Measurements from ENCODE around the gene SAFB2. TPM values are rescaled to one million over a fixed set of nuclear protein-coding genes. Genes with fewer than 3 reads are reported as not detected.

Gene SAFB2
- 30.6 and 39.7 TPM in 2 replicates for total RNA-seq

- peak within 1 kb of the TSS; percentile 94 for H3K4me3 ChIP-seq (ENCODE audit: low read depth, low read length)
- DNase-seq (ENCODE audit: low read depth): peak; percentile 100
- TF ChIP-seq CTCF (IDR thresholded peaks at IDR 0.05; ENCODE audit: insufficient read depth, low read depth, low read length): no peak
Measured at GRCh38 chr19:5622465-5623396, at the start of gene SAFB2, which contains the start of gene SAFB. SAFB2 (minus strand) TSS chr19:5622776; CDS start chr19:5622715, 61 bp downstream. SAFB (plus strand) TSS chr19:5623083; CDS start chr19:5623206, 123 bp downstream.

- no peak for TF ChIP-seq CTCF (IDR thresholded peaks at IDR 0.05; ENCODE audit: insufficient read depth, low read depth, low read length)
- H3K4me3 ChIP-seq (ENCODE audit: low read depth, low read length): no peak overlapping the region
- no peak for DNase-seq (ENCODE audit: low read depth)
Measured at GRCh38 chr19:5671600-5671999, 49.0 kb upstream of the SAFB2 start.

GRCh38 chr19:5669212-5669611 lies 46.6 kb upstream of the SAFB2 start:
- TF ChIP-seq CTCF (IDR thresholded peaks at IDR 0.05; ENCODE audit: insufficient read depth, low read depth, low read length): no peak
- H3K4me3 ChIP-seq (ENCODE audit: low read depth, low read length): no peak overlapping the region
- DNase-seq (ENCODE audit: low read depth): no peak

- TF ChIP-seq CTCF (IDR thresholded peaks at IDR 0.05; ENCODE audit: insufficient read depth, low read depth, low read length): no peak
- H3K4me3 ChIP-seq (ENCODE audit: low read depth, low read length): no peak overlapping the region
- no peak for DNase-seq (ENCODE audit: low read depth)
Measured at GRCh38 chr19:5667751-5668271, 45.2 kb upstream of the SAFB2 start.

- no peak overlapping the region for H3K4me3 ChIP-seq (ENCODE audit: low read depth, low read length)
- no peak for DNase-seq (ENCODE audit: low read depth)
- no peak for TF ChIP-seq CTCF (IDR thresholded peaks at IDR 0.05; ENCODE audit: insufficient read depth, low read depth, low read length)
Measured at GRCh38 chr19:5666921-5667610, 44.5 kb upstream of the SAFB2 start.

- TF ChIP-seq CTCF (IDR thresholded peaks at IDR 0.05; ENCODE audit: insufficient read depth, low read depth, low read length): peak; percentile 19
- no peak overlapping the region for H3K4me3 ChIP-seq (ENCODE audit: low read depth, low read length)
- DNase-seq (ENCODE audit: low read depth): peak; percentile 53
Measured at GRCh38 chr19:5665781-5666513, 43.4 kb upstream of the SAFB2 start.
